Dermis microvascular lymphatic vessel endothelial cell (primary cell): ENCODE data around the gene PTOV1. TPM values are rescaled to one million over a fixed set of nuclear protein-coding genes. Genes with fewer than 3 reads are reported as not detected.
A peak's percentile ranks its signal among the peaks of the same experiment; 100 is the strongest.

Experiments
- DNase-seq, 2 donors: peaks; one replicate each; pipeline versions ENCODE4 v3.0.0 to v3.0.0-alpha.2; 2010; ENCODE audit warnings: low read depth in 2 of 2
- total RNA-seq: library from RNA; depleted of rRNA; stranded (reverse); fragments of >200 nt; gene quantifications from 2 replicates; pipeline ENCODE4 v1.2.1, GENCODE V29; 2014

The PTOV1 gene
- total RNA-seq, 1 donor from 2014 or later: 32.6 TPM

GRCh38 chr19:49843265-49843664 lies 7.7 kb upstream of the PTOV1 start:
- DNase-seq: no peak

- DNase-seq: no peak
Measured at GRCh38 chr19:49844138-49845095, 6.5 kb upstream of the PTOV1 start.

GRCh38 chr19:49845414-49845813 lies 5.5 kb upstream of the PTOV1 start:
- no peak for DNase-seq

- DNase-seq: no peak
Measured at GRCh38 chr19:49846408-49846807, 4.6 kb upstream of the PTOV1 start.

GRCh38 chr19:49847731-49848696 lies 2.9 kb upstream of the PTOV1 start:
- DNase-seq: peak in 1 of 2 donors; percentile 47

GRCh38 chr19:49848938-49849337 lies 2.0 kb upstream of the PTOV1 start:
- DNase-seq: no peak

- DNase-seq: no peak
Measured at GRCh38 chr19:49849433-49850220, 1.3 kb upstream of the PTOV1 start.

GRCh38 chr19:49850221-49850486 lies 805 bp upstream of the PTOV1 start:
- no peak for DNase-seq

- DNase-seq: peak in 1 of 2 donors; percentile 75
Measured at GRCh38 chr19:49851456-49852259, 699 bp downstream of the PTOV1 start.

GRCh38 chr19:49852631-49853126 lies 1.7 kb downstream of the PTOV1 start:
- no peak for DNase-seq

GRCh38 chr19:49853852-49854377 lies 3.0 kb downstream of the PTOV1 start:
- no peak for DNase-seq

- no peak for DNase-seq
Measured at GRCh38 chr19:49854378-49855263, 3.7 kb downstream of the PTOV1 start.

GRCh38 chr19:49855277-49855675 lies 4.3 kb downstream of the PTOV1 start:
- no peak for DNase-seq

- DNase-seq: no peak
Measured at GRCh38 chr19:49855676-49856573, 5.0 kb downstream of the PTOV1 start.

- no peak for DNase-seq
Measured at GRCh38 chr19:49856574-49857021, 5.6 kb downstream of the PTOV1 start.

- DNase-seq: no peak
Measured at GRCh38 chr19:49857061-49857837, 6.3 kb downstream of the PTOV1 start.

- no peak for DNase-seq
Measured at GRCh38 chr19:49857838-49858087, 6.8 kb downstream of the PTOV1 start.
